Activated CD8-positive, alpha-beta T cell treated with anti-CD3 and anti-CD28 coated beads for 36 hours (primary cell): ENCODE data around the gene DDX46. TPM values are rescaled to one million over a fixed set of nuclear protein-coding genes. Genes with fewer than 3 reads are reported as not detected.

Source experiments
- ATAC-seq: fragments of 200-7000 bp; cut with Tn5 transposase; one replicate; pipeline ENCODE4 v1.10.0; 2021; ENCODE audit warnings: mild to moderate bottlenecking, moderate library complexity
- CTCF ChIA-PET: fragments of 350-600 bp; sonication (Branson Sonifier 250); formaldehyde crosslinking; loops from one replicate; lab custom pipeline; 2021; ENCODE audit warnings: antibody characterized with exemption; lab: Charles Lee
- POLR2A ChIA-PET: fragments of 350-600 bp; sonication (Branson Sonifier 250); formaldehyde crosslinking; loops from one replicate; lab custom pipeline; 2021; ENCODE audit warnings: antibody characterized with exemption; lab: Charles Lee
- DNase-seq: peaks from one replicate; pipeline ENCODE4 v3.0.0-alpha.2; 2020
- H3K27ac Mint-ChIP-seq: one replicate; pipeline ENCODE4 v1.8.0; 2021; ENCODE audit warnings: mild to moderate bottlenecking, mixed read lengths
- H3K27me3 Mint-ChIP-seq: one replicate; pipeline ENCODE4 v1.8.0; 2021; ENCODE audit warnings: mixed read lengths
- H3K36me3 Mint-ChIP-seq: one replicate; pipeline ENCODE4 v1.8.0; 2021; ENCODE audit warnings: low read depth, mixed read lengths
- H3K4me1 Mint-ChIP-seq: one replicate; pipeline ENCODE4 v1.8.0; 2021; ENCODE audit warnings: low read depth, mixed read lengths
- H3K4me3 Mint-ChIP-seq: one replicate; pipeline ENCODE4 v1.8.0; 2021; ENCODE audit warnings: mild to moderate bottlenecking, moderate library complexity, mixed read lengths
- H3K9me3 Mint-ChIP-seq: one replicate; pipeline ENCODE4 v1.8.0; 2021; ENCODE audit warnings: mixed read lengths
- CTCF ChIP-seq: fragments of 200-600 bp; IDR thresholded peaks from one replicate; pipeline ENCODE4 v1.8.0; 2022; ENCODE audit warnings: antibody characterized with exemption, mild to moderate bottlenecking
- intact Hi-C: fragments of 100-400 bp; cut with micrococcal nuclease; formaldehyde crosslinking; loops from one replicate; pipeline ENCODE4 v1.10.0; 2022
- total RNA-seq, 2 experiments: library from RNA; stranded (reverse); gene quantifications; one replicate each; pipeline ENCODE4 v1.2.3, GENCODE V29; 2021

The DDX46 gene
- total RNA-seq, 2 experiments from 2014 or later: 60.8 to 67.9 TPM

DNA sequence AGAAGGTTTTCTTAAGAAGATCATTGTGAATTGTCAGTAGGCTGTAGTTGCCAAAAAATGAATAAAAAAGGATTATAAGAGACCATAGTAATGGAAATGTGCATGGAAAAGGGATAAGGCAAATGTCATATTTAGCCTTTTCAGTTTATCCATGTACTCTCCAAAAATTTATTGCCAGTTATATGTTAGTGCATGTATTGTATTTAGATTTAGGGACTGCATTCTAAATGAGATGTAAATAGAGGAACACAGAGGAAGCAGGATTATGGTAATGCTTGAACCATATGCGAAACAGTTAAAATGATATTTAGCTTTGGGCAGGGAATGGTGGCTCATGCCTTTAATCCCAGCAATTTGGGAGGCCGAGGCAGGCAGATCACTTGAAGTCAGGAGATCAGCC lies 33.0 kb downstream of the DDX46 start:
- DNase-seq: no peak
- intact Hi-C loops: no loop called here
- peaks cover 43% of the 10 kb centered on the region for H3K36me3 Mint-ChIP-seq
- no peak for TF ChIP-seq CTCF
- ChIA-PET POLR2A (no interaction called here), CTCF (interaction anchor here (0.9 to 1.7 kb wide), 2 partner anchors 10 to 30 kb away, joined by 3 to 4 read pairs; no protein-coding TSS in a partner anchor)
- ATAC-seq: no peak
- H3K4me3 Mint-ChIP-seq: no peak overlapping the region
- H3K27me3 Mint-ChIP-seq: no peaks in the 10 kb centered on the region
- no peaks in the 10 kb centered on the region for H3K9me3 Mint-ChIP-seq
- H3K4me1 Mint-ChIP-seq: no peaks in the 10 kb centered on the region
- H3K27ac Mint-ChIP-seq: no peak overlapping the region

- Mint-ChIP-seq H3K4me3 (no peak overlapping the region), H3K27ac (no peak overlapping the region), H3K27me3 (no peaks in the 10 kb centered on the region), H3K36me3 (peaks cover 45% of the 10 kb centered on the region), H3K4me1 (no peaks in the 10 kb centered on the region), H3K9me3 (no peaks in the 10 kb centered on the region)
- intact Hi-C loops: no loop called here
- no peak for TF ChIP-seq CTCF
- ChIA-PET CTCF (interaction anchor here (0.9 to 1.7 kb wide), 2 partner anchors 11 to 30 kb away, joined by 3 to 4 read pairs; no protein-coding TSS in a partner anchor), POLR2A (no interaction called here)
- ATAC-seq (no peak), DNase-seq (no peak)
Observed at GRCh38 chr5:134792286-134792685, 33.7 kb downstream of the DDX46 start.

- ChIA-PET POLR2A (no interaction called here), CTCF (no interaction called here)
- Mint-ChIP-seq H3K9me3 (no peaks in the 10 kb centered on the region), H3K27ac (no peak overlapping the region), H3K36me3 (peaks cover 46% of the 10 kb centered on the region), H3K4me1 (no peaks in the 10 kb centered on the region), H3K4me3 (no peak overlapping the region), H3K27me3 (no peaks in the 10 kb centered on the region)
- no peak for TF ChIP-seq CTCF
- DNase-seq (no peak), ATAC-seq (no peak)
- intact Hi-C loops: no loop called here
Observed at GRCh38 chr5:134793111-134793510, 34.5 kb downstream of the DDX46 start.

GRCh38 chr5:134794082-134794481 lies 35.5 kb downstream of the DDX46 start:
- no peak for TF ChIP-seq CTCF
- no peaks in the 10 kb centered on the region for H3K4me1 Mint-ChIP-seq
- no peaks in the 10 kb centered on the region for H3K27me3 Mint-ChIP-seq
- POLR2A ChIA-PET: no interaction called here
- no peak for ATAC-seq
- H3K9me3 Mint-ChIP-seq: no peaks in the 10 kb centered on the region
- intact Hi-C loops: no loop called here
- no peak overlapping the region for H3K27ac Mint-ChIP-seq
- no peak for DNase-seq
- no peak overlapping the region for H3K4me3 Mint-ChIP-seq
- CTCF ChIA-PET: no interaction called here
- peaks cover 46% of the 10 kb centered on the region for H3K36me3 Mint-ChIP-seq

GRCh38 chr5:134794819-134795218 lies 36.2 kb downstream of the DDX46 start:
- H3K27ac Mint-ChIP-seq: no peak overlapping the region
- ATAC-seq (no peak), DNase-seq (no peak)
- CTCF ChIA-PET: no interaction called here
- H3K27me3 Mint-ChIP-seq: no peaks in the 10 kb centered on the region
- intact Hi-C loops: no loop called here
- H3K9me3 Mint-ChIP-seq: no peaks in the 10 kb centered on the region
- H3K36me3 Mint-ChIP-seq: peaks cover 46% of the 10 kb centered on the region
- no peak for TF ChIP-seq CTCF
- no peak overlapping the region for H3K4me3 Mint-ChIP-seq
- POLR2A ChIA-PET: no interaction called here
- no peaks in the 10 kb centered on the region for H3K4me1 Mint-ChIP-seq
